Endometrium (tissue), 2 donors: Measurements from ENCODE around the gene SLC30A2.

Experiments
- FAIRE-seq: peaks from 2 replicates; lab custom pipeline; 2012; peaks lifted over from hg19 to GRCh38; lab: Jason Lieb, UNC
- donor health status: control.
- donor health status: control.

SLC30A2 gene

GRCh38 chr1:25996966-25997827 is 48.7 kb downstream of the SLC30A2 start:
- FAIRE-seq, result no peak

GRCh38 chr1:25994402-25995150 is 51.3 kb downstream of the SLC30A2 start:
- FAIRE-seq, result no peak

GRCh38 chr1:25993197-25993951 is 52.5 kb downstream of the SLC30A2 start:
- FAIRE-seq, result no peak

- no peak for FAIRE-seq
Observed at GRCh38 chr1:25992689-25993171, 53.2 kb downstream of the SLC30A2 start.

- FAIRE-seq, result no peak
Observed at GRCh38 chr1:25991937-25992688, 53.8 kb downstream of the SLC30A2 start.

GRCh38 chr1:25990702-25991395 is 55.1 kb downstream of the SLC30A2 start:
- FAIRE-seq, result no peak

- FAIRE-seq, result no peak
Observed at GRCh38 chr1:25990251-25990650, 55.7 kb downstream of the SLC30A2 start.

- FAIRE-seq, result no peak
Observed at GRCh38 chr1:25989440-25990234, 56.3 kb downstream of the SLC30A2 start.

- no peak for FAIRE-seq
Observed at GRCh38 chr1:25987951-25988350, 58.0 kb downstream of the SLC30A2 start.
